Measurements from ENCODE around the gene IGSF6.

GRCh38 chr16:21666772-21667171 is 14.4 kb upstream of the IGSF6 start:
- TF ChIP-seq GATA2 (IDR thresholded peaks at IDR 0.05; ENCODE audit: low read depth, low read length) (no peak), GATA3 (IDR thresholded peaks at IDR 0.05; ENCODE audit: low read depth, low read length) (no peak)

Measured in SH-SY5Y (cell line).